CD4-positive, alpha-beta T cell (primary cell): ENCODE measurements around the gene HSP90AB1. TPM values are rescaled to one million over a fixed set of nuclear protein-coding genes. Genes with fewer than 3 reads are reported as not detected.
A peak's percentile ranks its signal among the peaks of the same experiment; 100 is the strongest.

ENCODE experiments used
- ATAC-seq: fragments of 200-7000 bp; cut with Tn5 transposase; one replicate; pipeline ENCODE4 v1.10.0; 2022; ENCODE audit warnings: mild to moderate bottlenecking; ENCODE audit not compliant: poor library complexity
- CTCF ChIA-PET: fragments of 350-600 bp; sonication (Branson Sonifier 250); formaldehyde crosslinking; loops from one replicate; lab custom pipeline; 2021; ENCODE audit warnings: antibody characterized with exemption, inconsistent platforms; lab: Charles Lee
- POLR2A ChIA-PET: fragments of 350-600 bp; sonication (Branson Sonifier 250); formaldehyde crosslinking; loops from one replicate; lab custom pipeline; 2021; ENCODE audit warnings: antibody characterized with exemption, inconsistent platforms; lab: Charles Lee
- DNase-seq, 14 experiments: peaks; one replicate each; pipeline ENCODE4 v3.0.0-alpha.2; 2013 to 2020; ENCODE audit warnings: mixed read lengths in 2 of 14
- H3K27ac ChIP-seq, 2 donors: one replicate each; pipeline versions ENCODE4 v1.5.1 to v1.7.0; 2013; ENCODE audit warnings: low read length in 2 of 2, low read depth in 1 of 2, mild to moderate bottlenecking in 1 of 2
- H3K27me3 ChIP-seq, 2 experiments: 1 replicate in 1 of 2; 2 replicates in 1 of 2; pipeline versions ENCODE4 v1.6.1 to v1.7.0; 2013; ENCODE audit warnings: low read length in 2 of 2, control low read depth in 1 of 2, mild to moderate bottlenecking in 1 of 2, moderate library complexity in 1 of 2; ENCODE audit not compliant: insufficient read depth in 2 of 2, control insufficient read depth in 1 of 2
- H3K36me3 ChIP-seq: one replicate; pipeline ENCODE4 v1.6.1; 2013; ENCODE audit warnings: low read length, control low read depth; ENCODE audit not compliant: insufficient read depth
- H3K4me1 ChIP-seq: one replicate; pipeline ENCODE4 v1.6.1; 2013; ENCODE audit warnings: low read length, control low read depth; ENCODE audit not compliant: insufficient read depth
- H3K4me3 ChIP-seq: one replicate; pipeline ENCODE4 v1.5.1; 2013; ENCODE audit warnings: mild to moderate bottlenecking, low read length, moderate library complexity
- H3K9me3 ChIP-seq, 2 experiments: 1 replicate in 1 of 2; 2 replicates in 1 of 2; pipeline versions ENCODE4 v1.6.1 to v1.7.0; 2013; ENCODE audit warnings: low read length in 2 of 2, mild to moderate bottlenecking in 2 of 2, control low read depth in 1 of 2, moderate library complexity in 1 of 2; ENCODE audit not compliant: control insufficient read depth in 1 of 2, insufficient read depth in 1 of 2
- H3K27ac Mint-ChIP-seq: one replicate; pipeline ENCODE4 v1.8.0; 2020; ENCODE audit warnings: mixed read lengths
- H3K27me3 Mint-ChIP-seq: one replicate; pipeline ENCODE4 v1.8.0; 2021; ENCODE audit warnings: mixed read lengths
- H3K36me3 Mint-ChIP-seq: one replicate; pipeline ENCODE4 v1.8.0; 2021; ENCODE audit warnings: low read depth, mixed read lengths
- H3K4me1 Mint-ChIP-seq: one replicate; pipeline ENCODE4 v1.8.0; 2021; ENCODE audit warnings: low read depth, mixed read lengths
- H3K4me3 Mint-ChIP-seq: one replicate; pipeline ENCODE4 v1.8.0; 2020; ENCODE audit warnings: mild to moderate bottlenecking, mixed read lengths
- H3K9me3 Mint-ChIP-seq: one replicate; pipeline ENCODE4 v1.8.0; 2020; ENCODE audit warnings: mixed read lengths
- CTCF ChIP-seq: fragments of 200-600 bp; IDR thresholded peaks from one replicate; pipeline ENCODE4 v1.8.0; 2022; ENCODE audit warnings: antibody characterized with exemption, mild to moderate bottlenecking
- intact Hi-C, 2 experiments: fragments of 100-400 bp; cut with DNase I in 1 of 2; cut with micrococcal nuclease in 1 of 2; formaldehyde crosslinking; loops; one replicate each; pipeline versions ENCODE4 v1.15.1 to v1.9.0; 2023 to 2025; cut with DNase I, micrococcal nuclease
- total RNA-seq, 174 experiments: library from RNA in 2 of 174; stranded (reverse) in 2 of 174; gene quantifications; one replicate each; pipeline ENCODE4 v1.2.3 and lab custom pipeline; 2021 to 2026

The HSP90AB1 gene
- total RNA-seq, 2 experiments from 2014 or later = 401 to 405 TPM

GRCh38 chr6:44257025-44257752 lies 10.3 kb downstream of the HSP90AB1 start, which contains the start of gene SLC35B2:
TSS of gene SLC35B2 (minus strand) at chr6:44257528. CDS start at chr6:44257410, 118 bp downstream.
- Histone ChIP-seq H3K9me3 (no peaks in the 10 kb centered on the region), H3K27ac (peak within 1 kb of the TSS; percentile 63 to 76), H3K4me3 (peak within 1 kb of the TSS; percentile 95), H3K27me3 (no peaks in the 10 kb centered on the region), H3K4me1 (peaks cover 52% of the 10 kb centered on the region), H3K36me3 (peaks cover 73% of the 10 kb centered on the region)
- H3K9me3 Mint-ChIP-seq = no peaks in the 10 kb centered on the region
- peak; percentile 84 for ATAC-seq
- H3K4me3 Mint-ChIP-seq = peak within 1 kb of the TSS; percentile 90
- peak within 1 kb of the TSS; percentile 78 for H3K27ac Mint-ChIP-seq
- peaks cover 66% of the 10 kb centered on the region for H3K36me3 Mint-ChIP-seq
- CTCF ChIA-PET = interaction anchor here (0.8 to 2.6 kb wide), 16 partner anchors 7 to 569 kb away, joined by 3 to 12 read pairs (median 3); partner anchors contain the start of genes AARS2, HSP90AB1 and SLC29A1
- peak; percentile 29 for TF ChIP-seq CTCF
- peak in 13 of 14 experiments; percentile 33 to 89 (median 56) for DNase-seq
- no peaks in the 10 kb centered on the region for H3K27me3 Mint-ChIP-seq
- intact Hi-C loops = loop anchor here (1.0 to 5.0 kb wide), 4 partner anchors 10 to 130 kb away; partner anchors contain the start of genes SLC29A1 (in 2 of the 2), HSP90AB1 (in 1 of the 2), MRPL14 (in 1 of the 2) and TMEM63B (in 1 of the 2)
- POLR2A ChIA-PET = interaction anchor here (0.8 to 4.0 kb wide), 10 partner anchors 7 to 1082 kb away, joined by 3 to 135 read pairs (median 4); partner anchors contain the start of genes AARS2, HSP90AB1 and SLC29A1
- peaks cover 57% of the 10 kb centered on the region for H3K4me1 Mint-ChIP-seq

GRCh38 chr6:44257753-44258324 lies 10.9 kb downstream of the HSP90AB1 start:
- H3K27me3 Mint-ChIP-seq = no peaks in the 10 kb centered on the region
- peak overlapping the region; percentile 90 for H3K4me3 Mint-ChIP-seq
- Histone ChIP-seq H3K4me1 (peaks cover 58% of the 10 kb centered on the region), H3K27me3 (no peaks in the 10 kb centered on the region), H3K4me3 (peak overlapping the region; percentile 33), H3K36me3 (peaks cover 70% of the 10 kb centered on the region), H3K27ac (peak overlapping the region; percentile 38 to 61), H3K9me3 (no peaks in the 10 kb centered on the region)
- H3K9me3 Mint-ChIP-seq = no peaks in the 10 kb centered on the region
- peaks cover 60% of the 10 kb centered on the region for H3K4me1 Mint-ChIP-seq
- intact Hi-C loops = loop anchor here (1.0 to 5.0 kb wide), 4 partner anchors 11 to 131 kb away; partner anchors contain the start of genes SLC29A1 (in 2 of the 2), HSP90AB1 (in 1 of the 2), MRPL14 (in 1 of the 2) and TMEM63B (in 1 of the 2)
- H3K27ac Mint-ChIP-seq = peak overlapping the region; percentile 78
- H3K36me3 Mint-ChIP-seq = peaks cover 62% of the 10 kb centered on the region
- TF ChIP-seq CTCF = peak; percentile 4
- DNase-seq (no peak), ATAC-seq (no peak)
- ChIA-PET POLR2A (interaction anchor here (1.0 to 4.0 kb wide), 4 partner anchors 11 to 38 kb away, joined by 3 to 135 read pairs (median 10); partner anchors contain the start of genes HSP90AB1 and SLC29A1), CTCF (interaction anchor here (1.0 to 2.4 kb wide), 6 partner anchors 11 to 55 kb away, joined by 3 to 12 read pairs (median 4); partner anchors contain the start of genes AARS2, HSP90AB1 and SLC29A1)

- peak overlapping the region; percentile 78 for H3K27ac Mint-ChIP-seq
- H3K9me3 Mint-ChIP-seq = no peaks in the 10 kb centered on the region
- TF ChIP-seq CTCF = no peak
- Histone ChIP-seq H3K9me3 (no peaks in the 10 kb centered on the region), H3K27ac (peak overlapping the region in 1 of 2 donors; percentile 38), H3K4me1 (peaks cover 60% of the 10 kb centered on the region), H3K36me3 (peaks cover 65% of the 10 kb centered on the region), H3K4me3 (no peak overlapping the region), H3K27me3 (no peaks in the 10 kb centered on the region)
- intact Hi-C loops = loop anchor here (5.0 kb wide), 3 partner anchors 36 to 131 kb away; partner anchors contain the start of genes SLC29A1 (in 2 of the 2), MRPL14 (in 1 of the 2) and TMEM63B (in 1 of the 2)
- CTCF ChIA-PET = interaction anchor here (1.1 kb wide), 1 partner anchor 55 kb away, joined by 4 read pairs; the partner anchor contains the start of gene AARS2
- H3K36me3 Mint-ChIP-seq = peaks cover 62% of the 10 kb centered on the region
- DNase-seq (no peak), ATAC-seq (no peak)
- peaks cover 60% of the 10 kb centered on the region for H3K4me1 Mint-ChIP-seq
- H3K27me3 Mint-ChIP-seq = no peaks in the 10 kb centered on the region
- peak overlapping the region; percentile 90 for H3K4me3 Mint-ChIP-seq
- POLR2A ChIA-PET = interaction anchor here (1.0 to 2.9 kb wide), 2 partner anchors 11 to 35 kb away, joined by 7 to 12 read pairs; partner anchors contain the start of genes HSP90AB1 and SLC29A1
Observed at GRCh38 chr6:44258325-44258863, 11.5 kb downstream of the HSP90AB1 start.
